ENCODE results near the gene WDR82. TPM values are rescaled to one million over a fixed set of nuclear protein-coding genes. Genes with fewer than 3 reads are reported as not detected.

WDR82 gene
- total RNA-seq, 3 donors from 2014 or later (not counting 1 experiment from before 2014, with no cell fraction given): 108 to 131 (median 109) TPM

GRCh38 chr3:52227766-52228165 lies 50.7 kb downstream of the WDR82 start:
- WGBS (ENCODE audit: insufficient coverage): 83% methylated on average over 7 of the region's 7 CpGs
- H3K36me3 ChIP-seq (ENCODE audit: control insufficient read depth, insufficient read depth, low read length): peaks cover 48% of the 10 kb centered on the region
- peaks cover 40% of the 10 kb centered on the region for H3K4me1 ChIP-seq (ENCODE audit: control insufficient read depth, insufficient read depth, low read length)
- H3K27me3 ChIP-seq (ENCODE audit: control insufficient read depth, insufficient read depth, low read length): no peaks in the 10 kb centered on the region
- DNase-seq: no peak
- no peaks in the 10 kb centered on the region for H3K36me3 Mint-ChIP-seq
- no peaks in the 10 kb centered on the region for H3K9me3 ChIP-seq (ENCODE audit: control insufficient read depth, insufficient read depth, low read length)
- H3K4me3 Mint-ChIP-seq: no peak overlapping the region
- peaks cover 8 to 33% of the 10 kb centered on the region in 2 donors for H3K4me1 Mint-ChIP-seq
- intact Hi-C loops (cut with micrococcal nuclease): no loop called here
- no peak overlapping the region for H3K27ac ChIP-seq (ENCODE audit: low read length)
- no peak for TF ChIP-seq CTCF (IDR thresholded peaks at IDR 0.05)
- ATAC-seq: no peak
- H3K9me3 Mint-ChIP-seq: no peaks in the 10 kb centered on the region
- H3K4me3 ChIP-seq (ENCODE audit: low read length): no peak overlapping the region
- H3K27ac Mint-ChIP-seq: no peak overlapping the region
- H3K27me3 Mint-ChIP-seq (ENCODE audit: low read depth in 2 of 2): no peaks in the 10 kb centered on the region

GRCh38 chr3:52227117-52227516 lies 51.3 kb downstream of the WDR82 start:
- H3K4me1 ChIP-seq (ENCODE audit: control insufficient read depth, insufficient read depth, low read length): peaks cover 39% of the 10 kb centered on the region
- DNase-seq (peak in 1 of 2 donors; percentile 32), ATAC-seq (no peak)
- H3K36me3 ChIP-seq (ENCODE audit: control insufficient read depth, insufficient read depth, low read length): peaks cover 43% of the 10 kb centered on the region
- Mint-ChIP-seq H3K27me3 (ENCODE audit: low read depth in 2 of 2) (no peaks in the 10 kb centered on the region), H3K9me3 (no peaks in the 10 kb centered on the region), H3K27ac (peak overlapping the region; percentile 56 to 81), H3K36me3 (no peaks in the 10 kb centered on the region), H3K4me1 (peaks cover 8 to 28% of the 10 kb centered on the region in 2 donors), H3K4me3 (no peak overlapping the region)
- H3K27me3 ChIP-seq (ENCODE audit: control insufficient read depth, insufficient read depth, low read length): no peaks in the 10 kb centered on the region
- no peak for TF ChIP-seq CTCF (IDR thresholded peaks at IDR 0.05)
- no peaks in the 10 kb centered on the region for H3K9me3 ChIP-seq (ENCODE audit: control insufficient read depth, insufficient read depth, low read length)
- no peak overlapping the region for H3K27ac ChIP-seq (ENCODE audit: low read length)
- no peak overlapping the region for H3K4me3 ChIP-seq (ENCODE audit: low read length)
- WGBS (ENCODE audit: insufficient coverage): 89% methylated on average over 4 of the region's 4 CpGs
- intact Hi-C loops (cut with micrococcal nuclease): no loop called here

GRCh38 chr3:52226229-52226817 lies 52.1 kb downstream of the WDR82 start:
- H3K4me1 ChIP-seq (ENCODE audit: control insufficient read depth, insufficient read depth, low read length): peaks cover 39% of the 10 kb centered on the region
- DNase-seq: peak in 1 of 2 donors; percentile 13
- Mint-ChIP-seq H3K27ac (peak overlapping the region; percentile 56 to 81), H3K4me3 (no peak overlapping the region), H3K4me1 (peaks cover 1 to 20% of the 10 kb centered on the region in 2 donors), H3K27me3 (ENCODE audit: low read depth in 2 of 2) (no peaks in the 10 kb centered on the region), H3K36me3 (no peaks in the 10 kb centered on the region), H3K9me3 (no peaks in the 10 kb centered on the region)
- TF ChIP-seq CTCF (IDR thresholded peaks at IDR 0.05): no peak
- H3K36me3 ChIP-seq (ENCODE audit: control insufficient read depth, insufficient read depth, low read length): peaks cover 37% of the 10 kb centered on the region
- no peak for ATAC-seq
- H3K4me3 ChIP-seq (ENCODE audit: low read length): no peak overlapping the region
- WGBS (ENCODE audit: insufficient coverage): 55% methylated on average over 5 of the region's 5 CpGs
- intact Hi-C loops (cut with micrococcal nuclease): no loop called here
- H3K9me3 ChIP-seq (ENCODE audit: control insufficient read depth, insufficient read depth, low read length): no peaks in the 10 kb centered on the region
- no peaks in the 10 kb centered on the region for H3K27me3 ChIP-seq (ENCODE audit: control insufficient read depth, insufficient read depth, low read length)
- peak overlapping the region; percentile 59 for H3K27ac ChIP-seq (ENCODE audit: low read length)

Data from natural killer cell (primary cell).